H9 (cell line): ENCODE data around the gene ERI3. TPM values are rescaled to one million over a fixed set of nuclear protein-coding genes. Genes with fewer than 3 reads are reported as not detected.

Source experiments
- DNase-seq: peaks from one replicate; pipeline ENCODE4 v3.0.0-alpha.2; 2017
- H2AFZ ChIP-seq: one replicate; pipeline ENCODE4 v1.6.1; 2013; ENCODE audit warnings: mild to moderate bottlenecking, low read length, control low read depth, moderate library complexity
- H2AK5ac ChIP-seq: 2 replicates; pipeline ENCODE4 v1.6.1; 2013; ENCODE audit warnings: low read length, control low read depth, mixed read lengths; ENCODE audit not compliant: insufficient read length
- H2BK120ac ChIP-seq: one replicate; pipeline ENCODE4 v1.6.1; 2013; ENCODE audit warnings: low read depth, mild to moderate bottlenecking, low read length, control low read depth, inconsistent platforms; ENCODE audit not compliant: poor library complexity, severe bottlenecking
- H2BK12ac ChIP-seq: 2 replicates; pipeline ENCODE4 v1.6.1; 2013; ENCODE audit warnings: low read length, control low read depth, mixed read lengths, low read depth; ENCODE audit not compliant: insufficient read length
- H2BK15ac ChIP-seq: 2 replicates; pipeline ENCODE4 v1.6.1; 2013; ENCODE audit warnings: low read depth, low read length, control low read depth
- H2BK20ac ChIP-seq: one replicate; pipeline ENCODE4 v1.6.1; 2013; ENCODE audit warnings: low read depth, mild to moderate bottlenecking, low read length, control low read depth, inconsistent platforms; ENCODE audit not compliant: poor library complexity, severe bottlenecking
- H2BK5ac ChIP-seq: 2 replicates; pipeline ENCODE4 v1.6.1; 2013; ENCODE audit warnings: low read length, control low read depth, mixed read lengths; ENCODE audit not compliant: insufficient read length
- H3K14ac ChIP-seq: 2 replicates; pipeline ENCODE4 v1.6.1; 2013; ENCODE audit warnings: low read length, control low read depth; ENCODE audit not compliant: insufficient read depth
- H3K18ac ChIP-seq: 2 replicates; pipeline ENCODE4 v1.6.1; 2013; ENCODE audit warnings: low read depth, mild to moderate bottlenecking, mixed read lengths, low read length, control low read depth; ENCODE audit not compliant: insufficient read length
- H3K23ac ChIP-seq: 2 replicates; pipeline ENCODE4 v1.6.1; 2013; ENCODE audit warnings: low read length, control low read depth, mixed read lengths, low read depth; ENCODE audit not compliant: insufficient read length
- H3K23me2 ChIP-seq: 2 replicates; pipeline ENCODE4 v1.6.1; 2013; ENCODE audit warnings: low read depth, mild to moderate bottlenecking, mixed read lengths, low read length, control low read depth; ENCODE audit not compliant: insufficient read length, poor library complexity, severe bottlenecking
- H3K27ac ChIP-seq: 2 replicates; pipeline ENCODE4 v1.5.1; 2013; ENCODE audit warnings: low read length, control low read depth, mixed read lengths, low read depth; ENCODE audit not compliant: insufficient read length
- H3K27me3 ChIP-seq: 2 replicates; pipeline ENCODE4 v1.6.1; 2013; ENCODE audit warnings: low read length, control low read depth, inconsistent platforms; ENCODE audit not compliant: insufficient read depth
- H3K4ac ChIP-seq: 2 replicates; pipeline ENCODE4 v1.6.1; 2013; ENCODE audit warnings: low read depth, mild to moderate bottlenecking, control low read depth, inconsistent platforms, low read length, moderate library complexity
- H3K4me1 ChIP-seq: 2 replicates; pipeline ENCODE4 v1.6.1; 2013; ENCODE audit warnings: low read length, control low read depth, inconsistent platforms; ENCODE audit not compliant: insufficient read depth
- H3K4me2 ChIP-seq: 2 replicates; pipeline ENCODE4 v1.6.1; 2013; ENCODE audit warnings: low read length, control low read depth, mixed read lengths; ENCODE audit not compliant: insufficient read length, insufficient read depth
- H3K56ac ChIP-seq: 2 replicates; pipeline ENCODE4 v1.6.1; 2013; ENCODE audit warnings: low read depth, mild to moderate bottlenecking, mixed read lengths, low read length, control low read depth; ENCODE audit not compliant: insufficient read length
- H3K79me1 ChIP-seq: 2 replicates; pipeline ENCODE4 v1.6.1; 2013; ENCODE audit warnings: low read depth, mild to moderate bottlenecking, moderate library complexity, low read length, control low read depth, inconsistent platforms; ENCODE audit not compliant: insufficient read depth, poor library complexity, severe bottlenecking
- H3K79me2 ChIP-seq: 2 replicates; pipeline ENCODE4 v1.6.1; 2013; ENCODE audit warnings: low read length, control low read depth, inconsistent platforms; ENCODE audit not compliant: insufficient read depth
- H3K9ac ChIP-seq: 2 replicates; pipeline ENCODE4 v1.6.1; 2013; ENCODE audit warnings: low read length, control low read depth, mixed read lengths; ENCODE audit not compliant: insufficient read length; ENCODE audit errors: extremely low read depth
- H3K9me3 ChIP-seq: one replicate; pipeline ENCODE4 v1.6.1; 2013; ENCODE audit warnings: low read depth, low read length, inconsistent platforms; ENCODE audit not compliant: control insufficient read depth
- H3T11ph ChIP-seq: one replicate; pipeline ENCODE4 v1.6.1; 2013; ENCODE audit warnings: mild to moderate bottlenecking, low read length, control low read depth, inconsistent platforms
- H4K20me1 ChIP-seq: one replicate; pipeline ENCODE4 v1.6.1; 2013; ENCODE audit not compliant: control insufficient read depth, insufficient read length, insufficient read depth
- H4K5ac ChIP-seq: 2 replicates; pipeline ENCODE4 v1.6.1; 2013; ENCODE audit warnings: low read depth, mild to moderate bottlenecking, mixed read lengths, low read length, control low read depth; ENCODE audit not compliant: insufficient read length
- H4K8ac ChIP-seq: replicated peaks from 2 replicates; pipeline ENCODE4 v1.6.1; 2013; ENCODE audit warnings: low read length, control low read depth, mixed read lengths, low read depth; ENCODE audit not compliant: insufficient read length
- H4K91ac ChIP-seq: 2 replicates; pipeline ENCODE4 v1.6.1; 2013; ENCODE audit warnings: low read depth, mild to moderate bottlenecking, moderate library complexity, mixed read lengths, low read length, control low read depth; ENCODE audit not compliant: insufficient read length
- H3K27ac Mint-ChIP-seq, 3 experiments: 2 replicates in 2 of 3; 3 replicates in 1 of 3; pipeline ENCODE4 v1.8.0; 2020 to 2021; ENCODE audit warnings: mixed read lengths in 3 of 3, mild to moderate bottlenecking in 1 of 3, moderate library complexity in 1 of 3
- H3K27me3 Mint-ChIP-seq: 2 replicates; pipeline ENCODE4 v1.8.0; 2021; ENCODE audit warnings: low read depth, mild to moderate bottlenecking, moderate library complexity, mixed read lengths
- H3K36me3 Mint-ChIP-seq, 3 experiments: 2 replicates in 2 of 3; 3 replicates in 1 of 3; pipeline ENCODE4 v1.8.0; 2020 to 2021; ENCODE audit warnings: low read depth in 3 of 3, mixed read lengths in 3 of 3; ENCODE audit not compliant: insufficient read depth in 1 of 3
- H3K4me1 Mint-ChIP-seq, 2 experiments: 2 replicates each; pipeline ENCODE4 v1.8.0; 2020; ENCODE audit warnings: mixed read lengths in 2 of 2
- H3K4me3 Mint-ChIP-seq, 2 experiments: 2 replicates in 1 of 2; 3 replicates in 1 of 2; pipeline ENCODE4 v1.8.0; 2020 to 2021; ENCODE audit warnings: mild to moderate bottlenecking in 2 of 2, mixed read lengths in 2 of 2, moderate library complexity in 1 of 2
- H3K9me3 Mint-ChIP-seq, 2 experiments: 2 replicates in 1 of 2; 3 replicates in 1 of 2; pipeline ENCODE4 v1.8.0; 2020; ENCODE audit warnings: mild to moderate bottlenecking in 2 of 2, mixed read lengths in 2 of 2, moderate library complexity in 1 of 2
- CTCF ChIP-seq: fragments of 200-600 bp; sonication (generic); conservative IDR thresholded peaks from 3 replicates; pipeline ENCODE4 v1.8.0; 2021; ENCODE audit warnings: antibody characterized with exemption, mild to moderate bottlenecking
- WGBS: extraction: QIAGEN DNeasy Blood & Tissue Kit; methylation state at CpG from one replicate; pipeline ENCODE4 v1.1.7; 2013; ENCODE audit warnings: missing lambda C conversion rate, low lambda C conversion rate, mixed read lengths; ENCODE audit not compliant: insufficient read length; ENCODE audit errors: extremely low coverage; 5-methylcytosine and 5-hydroxymethylcytosine counted together
- total RNA-seq: library from RNA; stranded (reverse); gene quantifications from 2 replicates; pipeline ENCODE4 v1.2.1, GENCODE V29; 2021

The ERI3 gene
- total RNA-seq, 1 experiment from 2014 or later, result 61.6 TPM

GRCh38 chr1:44218503-44219300 is 136.4 kb downstream of the ERI3 start:
- no peak for DNase-seq

More at GRCh38 chr1:44218503-44219300, 136.4 kb downstream of the ERI3 start:
- H3K9ac ChIP-seq, result no peak overlapping the region
- H2BK20ac ChIP-seq, result no peak overlapping the region
- no peak overlapping the region for H2AK5ac ChIP-seq
- TF ChIP-seq CTCF, result no peak
- H3K79me2 ChIP-seq, result no peaks in the 10 kb centered on the region
- Mint-ChIP-seq H3K4me1 (peaks cover 4 to 8% of the 10 kb centered on the region in 2 experiments), H3K27ac (no peak overlapping the region; a peak in 1 of 7 replicates), H3K4me3 (no peak overlapping the region), H3K9me3 (no peaks in the 10 kb centered on the region), H3K36me3 (peaks cover 21 to 70% (median 65%) of the 10 kb centered on the region in 3 experiments), H3K27me3 (peaks cover 1% of the 10 kb centered on the region; the same call in 1 of the 2 replicates)
- H4K20me1 ChIP-seq, result no peaks in the 10 kb centered on the region
- H2BK15ac ChIP-seq, result no peak overlapping the region
- H3K14ac ChIP-seq, result no peak overlapping the region
- no peak overlapping the region for H3K23ac ChIP-seq
- no peak overlapping the region for H2BK120ac ChIP-seq
- H3T11ph ChIP-seq, result no peak overlapping the region
- no peak overlapping the region for H3K56ac ChIP-seq
- no peak overlapping the region for H2AFZ ChIP-seq
- no peaks in the 10 kb centered on the region for H3K9me3 ChIP-seq
- no peak overlapping the region for H3K18ac ChIP-seq
- H4K8ac ChIP-seq, result no peak overlapping the region
- H2BK5ac ChIP-seq, result no peak overlapping the region
- H4K5ac ChIP-seq, result no peak overlapping the region
- no peaks in the 10 kb centered on the region for H3K27me3 ChIP-seq
- no peak overlapping the region for H3K4me2 ChIP-seq
- no peak overlapping the region for H3K27ac ChIP-seq
- H3K23me2 ChIP-seq, result peaks cover 3% of the 10 kb centered on the region
- H2BK12ac ChIP-seq, result no peak overlapping the region
- H3K4me1 ChIP-seq, result no peaks in the 10 kb centered on the region
- WGBS, result no CpG with 5 or more reads among the region's 24 CpGs
- H3K79me1 ChIP-seq, result no peaks in the 10 kb centered on the region
- no peak overlapping the region for H4K91ac ChIP-seq
- no peak overlapping the region for H3K4ac ChIP-seq
